Measurements from ENCODE around the gene ELOVL2. TPM values are rescaled to one million over a fixed set of nuclear protein-coding genes. Genes with fewer than 3 reads are reported as not detected.

The ELOVL2 gene
- total and polyA plus RNA-seq, 4 donors, result 0.16 to 2.8 (median 0.24) TPM

- Histone ChIP-seq H3K4me1 (ENCODE audit: control insufficient read depth in 5 of 5, insufficient read depth in 5 of 5, low read length in 5 of 5) (peaks cover 0 to 8% (median 0%) of the 10 kb centered on the region in 5 donors), H3K9me3 (ENCODE audit: control insufficient read depth in 4 of 4, insufficient read depth in 3 of 4, low read length in 3 of 4) (no peaks in the 10 kb centered on the region), H3K36me3 (ENCODE audit: control insufficient read depth in 4 of 4, insufficient read depth in 4 of 4, low read length in 4 of 4) (no peaks in the 10 kb centered on the region), H3K27ac (ENCODE audit: low read depth in 1 of 2, low read length in 1 of 2) (no peak overlapping the region), H3K9ac (ENCODE audit: insufficient read depth in 1 of 2, low read length in 2 of 2) (no peak overlapping the region), H3K4me3 (no peak overlapping the region), H3K27me3 (ENCODE audit: control insufficient read depth in 3 of 3, insufficient read depth in 3 of 3, low read length in 2 of 3) (no peaks in the 10 kb centered on the region)
- 70 to 79% methylated on average over 1 of the region's 1 CpG for WGBS, 2 donors
- TF ChIP-seq CTCF (IDR thresholded peaks at IDR 0.05; ENCODE audit: control extremely low read depth, extremely low read depth), result no peak
- DNase-seq, result no peak
- no peak for ATAC-seq (ENCODE audit: insufficient read depth, low FRiP score)
Observed at GRCh38 chr6:11016452-11016851, 27.7 kb downstream of the ELOVL2 start.

GRCh38 chr6:11015102-11015501 lies 29.0 kb downstream of the ELOVL2 start:
- peaks cover 0 to 1% (median 0%) of the 10 kb centered on the region in 5 donors for H3K4me1 ChIP-seq (ENCODE audit: control insufficient read depth in 5 of 5, insufficient read depth in 5 of 5, low read length in 5 of 5)
- H3K9me3 ChIP-seq (ENCODE audit: control insufficient read depth in 4 of 4, insufficient read depth in 3 of 4, low read length in 3 of 4), result no peaks in the 10 kb centered on the region
- no peak for ATAC-seq (ENCODE audit: insufficient read depth, low FRiP score)
- no peaks in the 10 kb centered on the region for H3K27me3 ChIP-seq (ENCODE audit: control insufficient read depth in 3 of 3, insufficient read depth in 3 of 3, low read length in 2 of 3)
- no peak for DNase-seq
- H3K4me3 ChIP-seq, result no peak overlapping the region
- H3K27ac ChIP-seq (ENCODE audit: low read depth in 1 of 2, low read length in 1 of 2), result no peak overlapping the region
- TF ChIP-seq CTCF (IDR thresholded peaks at IDR 0.05; ENCODE audit: control extremely low read depth, extremely low read depth), result no peak
- H3K9ac ChIP-seq (ENCODE audit: insufficient read depth in 1 of 2, low read length in 2 of 2), result no peak overlapping the region
- H3K36me3 ChIP-seq (ENCODE audit: control insufficient read depth in 4 of 4, insufficient read depth in 4 of 4, low read length in 4 of 4), result no peaks in the 10 kb centered on the region

- no peak overlapping the region for H3K9ac ChIP-seq (ENCODE audit: insufficient read depth in 1 of 2, low read length in 2 of 2)
- TF ChIP-seq CTCF (IDR thresholded peaks at IDR 0.05; ENCODE audit: control extremely low read depth, extremely low read depth), result no peak
- H3K27me3 ChIP-seq (ENCODE audit: control insufficient read depth in 3 of 3, insufficient read depth in 3 of 3, low read length in 2 of 3), result no peaks in the 10 kb centered on the region
- no peaks in the 10 kb centered on the region for H3K36me3 ChIP-seq (ENCODE audit: control insufficient read depth in 4 of 4, insufficient read depth in 4 of 4, low read length in 4 of 4)
- no peak overlapping the region for H3K4me3 ChIP-seq
- peaks cover 0 to 1% (median 0%) of the 10 kb centered on the region in 5 donors for H3K4me1 ChIP-seq (ENCODE audit: control insufficient read depth in 5 of 5, insufficient read depth in 5 of 5, low read length in 5 of 5)
- WGBS, 2 donors, result 73 to 89% methylated on average over 3 of the region's 3 CpGs
- no peak overlapping the region for H3K27ac ChIP-seq (ENCODE audit: low read depth in 1 of 2, low read length in 1 of 2)
- no peak for DNase-seq
- ATAC-seq (ENCODE audit: insufficient read depth, low FRiP score), result no peak
- H3K9me3 ChIP-seq (ENCODE audit: control insufficient read depth in 4 of 4, insufficient read depth in 3 of 4, low read length in 3 of 4), result no peaks in the 10 kb centered on the region
Observed at GRCh38 chr6:11013721-11014070, 30.4 kb downstream of the ELOVL2 start.

GRCh38 chr6:11012976-11013720 lies 31.0 kb downstream of the ELOVL2 start:
- Histone ChIP-seq H3K4me3 (no peak overlapping the region), H3K36me3 (ENCODE audit: control insufficient read depth in 4 of 4, insufficient read depth in 4 of 4, low read length in 4 of 4) (no peaks in the 10 kb centered on the region), H3K27me3 (ENCODE audit: control insufficient read depth in 3 of 3, insufficient read depth in 3 of 3, low read length in 2 of 3) (no peaks in the 10 kb centered on the region), H3K9ac (ENCODE audit: insufficient read depth in 1 of 2, low read length in 2 of 2) (no peak overlapping the region), H3K4me1 (ENCODE audit: control insufficient read depth in 5 of 5, insufficient read depth in 5 of 5, low read length in 5 of 5) (peaks cover 0 to 1% (median 0%) of the 10 kb centered on the region in 5 donors), H3K9me3 (ENCODE audit: control insufficient read depth in 4 of 4, insufficient read depth in 3 of 4, low read length in 3 of 4) (no peaks in the 10 kb centered on the region), H3K27ac (ENCODE audit: low read depth in 1 of 2, low read length in 1 of 2) (no peak overlapping the region)
- DNase-seq (no peak), ATAC-seq (ENCODE audit: insufficient read depth, low FRiP score) (no peak)
- TF ChIP-seq CTCF (IDR thresholded peaks at IDR 0.05; ENCODE audit: control extremely low read depth, extremely low read depth), result no peak
- 89 to 98% methylated on average over 5 of the region's 5 CpGs for WGBS, 2 donors
